Lower lobe of right lung (tissue), 2 donors: ENCODE data around the gene PTPRG. TPM values are rescaled to one million over a fixed set of nuclear protein-coding genes. Genes with fewer than 3 reads are reported as not detected.
"Not testable (repeated sequence)": the region's sequence is repeated elsewhere in the genome, so short reads cannot be mapped to it uniquely, and the experiment has no call there.

Experiments used
- ATAC-seq, 2 donors: fragments of 200-7000 bp; cut with Tn5 transposase; one replicate each; pipeline ENCODE4 v1.9.1; 2020 to 2022; ENCODE audit warnings: mild to moderate bottlenecking in 2 of 2, moderate library complexity in 2 of 2
- DNase-seq: peaks from one replicate; pipeline ENCODE4 v3.0.0-alpha.2; 2020
- H3K27ac ChIP-seq: fragments of 200-600 bp; one replicate; pipeline ENCODE4 v1.8.0; 2022
- H3K27me3 ChIP-seq: fragments of 200-600 bp; one replicate; pipeline ENCODE4 v1.8.0; 2022; ENCODE audit warnings: low read depth
- H3K36me3 ChIP-seq: fragments of 200-600 bp; one replicate; pipeline ENCODE4 v1.8.0; 2022; ENCODE audit warnings: mild to moderate bottlenecking
- H3K4me1 ChIP-seq: fragments of 200-600 bp; one replicate; pipeline ENCODE4 v1.8.0; 2022
- H3K4me3 ChIP-seq: fragments of 200-600 bp; one replicate; pipeline ENCODE4 v1.8.0; 2022; ENCODE audit warnings: mild to moderate bottlenecking
- H3K9me3 ChIP-seq: fragments of 200-600 bp; one replicate; pipeline ENCODE4 v1.8.0; 2022
- CTCF ChIP-seq: fragments of 200-600 bp; IDR thresholded peaks from one replicate; pipeline ENCODE4 v1.8.0; 2022; ENCODE audit warnings: antibody characterized with exemption, mild to moderate bottlenecking
- intact Hi-C: fragments of 100-400 bp; cut with DNase I; formaldehyde crosslinking; loops from one replicate; pipeline ENCODE4 v1.11.0; 2022
- total RNA-seq: library from RNA; stranded (reverse); fragmentation: NEBNext Ultra II Directional; extraction: Animal tissue kit (Norgen Biotek cat#: 25700); gene quantifications from one replicate; pipeline ENCODE4 v1.2.1, GENCODE V29; 2021
- donor health status: DM: no; HTN: yes; CAD: no; lungs with severe emphysema.

Gene PTPRG
- total RNA-seq, 1 donor from 2014 or later = 67.6 TPM

- TF ChIP-seq CTCF = no peak
- H3K4me3 ChIP-seq = no peak overlapping the region
- DNase-seq (no peak), ATAC-seq (no peak)
- H3K27ac ChIP-seq = no peak overlapping the region
- H3K27me3 ChIP-seq = no peaks in the 10 kb centered on the region
- no peaks in the 10 kb centered on the region for H3K36me3 ChIP-seq
- H3K4me1 ChIP-seq = no peaks in the 10 kb centered on the region
- intact Hi-C loops = no loop called here
- no peaks in the 10 kb centered on the region for H3K9me3 ChIP-seq
Measured at GRCh38 chr3:61545716-61546115, 15.7 kb upstream of the PTPRG start.

- ATAC-seq (no peak), DNase-seq (no peak)
- H3K36me3 ChIP-seq = no peaks in the 10 kb centered on the region
- no peak overlapping the region for H3K4me3 ChIP-seq
- intact Hi-C loops = no loop called here
- H3K4me1 ChIP-seq = no peaks in the 10 kb centered on the region
- no peak for TF ChIP-seq CTCF
- H3K27ac ChIP-seq = no peak overlapping the region
- H3K27me3 ChIP-seq = no peaks in the 10 kb centered on the region
- no peaks in the 10 kb centered on the region for H3K9me3 ChIP-seq
Measured at GRCh38 chr3:61547625-61548024, 13.7 kb upstream of the PTPRG start.

- H3K4me3 ChIP-seq, H3K4me1 ChIP-seq, intact Hi-C loops, H3K27ac ChIP-seq, H3K36me3 ChIP-seq, H3K9me3 ChIP-seq, DNase-seq, H3K27me3 ChIP-seq, ATAC-seq: not testable (repeated sequence)
Measured at GRCh38 chr3:61552704-61553103, 8.7 kb upstream of the PTPRG start.

GRCh38 chr3:61559136-61559731, 2.1 kb upstream of the PTPRG start:
- Histone ChIP-seq H3K4me1 (no peaks in the 10 kb centered on the region), H3K27me3 (peaks cover 12% of the 10 kb centered on the region), H3K27ac (peak overlapping the region; percentile 90), H3K4me3 (no peak overlapping the region), H3K36me3 (no peaks in the 10 kb centered on the region), H3K9me3 (no peaks in the 10 kb centered on the region)
- DNase-seq (no peak), ATAC-seq (no peak)
- intact Hi-C loops = no loop called here
- no peak for TF ChIP-seq CTCF

GRCh38 chr3:61560517-61561373, 626 bp upstream of the PTPRG start:
- no peaks in the 10 kb centered on the region for H3K36me3 ChIP-seq
- intact Hi-C loops = no loop called here
- TF ChIP-seq CTCF = no peak
- peak; percentile 60 to 62 for ATAC-seq
- peak overlapping the region; percentile 84 for H3K4me3 ChIP-seq
- peaks cover 12% of the 10 kb centered on the region for H3K4me1 ChIP-seq
- H3K27ac ChIP-seq = peak overlapping the region; percentile 90
- peak; percentile 84 for DNase-seq
- peaks cover 12% of the 10 kb centered on the region for H3K27me3 ChIP-seq
- no peaks in the 10 kb centered on the region for H3K9me3 ChIP-seq
